GM19463 (cell line): ENCODE data around the gene TMEM9B.

Experiments
- ATAC-seq: cut with Tn5 transposase; IDR thresholded peaks from one replicate; pipeline ENCODE4 v1.9.1; 2021; ENCODE audit warnings: mild to moderate bottlenecking, moderate library complexity; ENCODE audit not compliant: unreplicated experiment

Gene TMEM9B

GRCh38 chr11:8932564-8933180, 31.6 kb downstream of the TMEM9B start, which contains the start of gene C11orf16:
TSS of gene C11orf16 (minus strand) at chr11:8932947. CDS start at chr11:8932308, 639 bp downstream.
- ATAC-seq, result no peak

GRCh38 chr11:8930456-8931175, 33.6 kb downstream of the TMEM9B start:
- ATAC-seq, result no peak

- ATAC-seq, result no peak
These were observed 35.1 kb downstream of the TMEM9B start for GRCh38 chr11:8928981-8929615.

GRCh38 chr11:8928205-8928604, 36.0 kb downstream of the TMEM9B start:
- ATAC-seq, result no peak

- no peak for ATAC-seq
These were observed 37.0 kb downstream of the TMEM9B start for GRCh38 chr11:8927233-8927632.

- no peak for ATAC-seq
These were observed 38.0 kb downstream of the TMEM9B start for GRCh38 chr11:8926236-8926635.

GRCh38 chr11:8925711-8926110, 38.5 kb downstream of the TMEM9B start:
- ATAC-seq, result no peak

GRCh38 chr11:8922691-8923090, 41.6 kb downstream of the TMEM9B start:
- ATAC-seq, result no peak

- ATAC-seq, result no peak
These were observed 47.0 kb downstream of the TMEM9B start for GRCh38 chr11:8917157-8917825.

GRCh38 chr11:8914661-8915018, 49.6 kb downstream of the TMEM9B start:
- ATAC-seq, result no peak

GRCh38 chr11:8913961-8914660, 50.1 kb downstream of the TMEM9B start:
- ATAC-seq, result no peak

GRCh38 chr11:8911029-8911823, 53.0 kb downstream of the TMEM9B start, which contains the start of gene AKIP1:
TSS of gene AKIP1 (plus strand) at chr11:8911189. CDS start at chr11:8911450, 261 bp downstream.
- ATAC-seq, result peak; percentile 81

- peak; percentile 6 for ATAC-seq
These were observed 53.6 kb downstream of the TMEM9B start for GRCh38 chr11:8910649-8911026.

GRCh38 chr11:8908099-8908498, 56.1 kb downstream of the TMEM9B start:
- ATAC-seq, result no peak

- ATAC-seq, result no peak
These were observed 57.1 kb downstream of the TMEM9B start for GRCh38 chr11:8907116-8907515.

- no peak for ATAC-seq
These were observed 58.6 kb downstream of the TMEM9B start for GRCh38 chr11:8905528-8906165.

- no peak for ATAC-seq
These were observed 65.0 kb downstream of the TMEM9B start for GRCh38 chr11:8899119-8899753.
